Pancreas (tissue), 10 donors: ENCODE results near the gene SLC36A4. TPM values are rescaled to one million over a fixed set of nuclear protein-coding genes. Genes with fewer than 3 reads are reported as not detected.
"Not testable (repeated sequence)": the region's sequence is repeated elsewhere in the genome, so short reads cannot be mapped to it uniquely, and the experiment has no call there.

Experiments used
- ATAC-seq, 4 donors: fragments of 200-7000 bp; cut with Tn5 transposase; one replicate each; pipeline versions ENCODE4 v1.8.0 to v1.9.1; 2020; ENCODE audit warnings: mild to moderate bottlenecking in 4 of 4, moderate library complexity in 4 of 4
- DNase-seq, 6 donors: peaks; one replicate each; pipeline ENCODE4 v3.0.0-alpha.2; 2020
- FAIRE-seq: peaks from 2 replicates; lab custom pipeline; 2012; peaks lifted over from hg19 to GRCh38; lab: Jason Lieb, UNC
- H3K27ac ChIP-seq, 4 donors: fragments of 200-600 bp; sonication (generic); 1 replicate in 3 of 4; 2 replicates in 1 of 4; pipeline versions ENCODE4 v1.5.0 to v1.8.0; 2020
- H3K27me3 ChIP-seq, 4 donors: fragments of 200-600 bp; one replicate each; pipeline ENCODE4 v1.8.0; 2021
- H3K36me3 ChIP-seq, 3 donors: fragments of 200-600 bp; sonication (generic) in 1 of 3; one replicate each; pipeline versions ENCODE4 v1.5.0 to v1.8.0; 2020 to 2021
- H3K4me1 ChIP-seq, 3 donors: fragments of 200-600 bp; one replicate each; pipeline ENCODE4 v1.8.0; 2021
- H3K4me3 ChIP-seq, 4 donors: fragments of 200-600 bp; sonication (generic) in 2 of 4; one replicate each; pipeline versions ENCODE4 v1.5.0 to v1.8.0; 2020 to 2021
- H3K9me3 ChIP-seq, 4 donors: fragments of 200-600 bp; one replicate each; pipeline ENCODE4 v1.8.0; 2021
- WGBS, 2 donors: extraction: QIAGEN DNeasy Blood & Tissue Kit; methylation state at CpG; one replicate each; pipeline ENCODE4 v1.1.7; 2013; 5-methylcytosine and 5-hydroxymethylcytosine counted together
- intact Hi-C, 3 donors: fragments of 100-400 bp; cut with DNase I; formaldehyde crosslinking; loops; one replicate each; pipeline versions ENCODE4 v1.11.1 to v1.14.2; 2022
- polyA plus RNA-seq, 2 donors: library from polyadenylated mRNA; stranded (reverse); fragments of 200-250 nt; gene quantifications; one replicate each; pipeline ENCODE4 v1.2.3, GENCODE V29; 2013
- total RNA-seq, 6 donors: library from RNA; stranded (reverse); fragmentation: NEBNext Ultra II Directional in 4 of 6; extraction: Animal tissue kit (Norgen Biotek cat#: 25700) in 4 of 6; gene quantifications; one replicate each; pipeline versions ENCODE4 v1.2.1 to v1.2.4, GENCODE V29; 2021 to 2023
- TF ChIP-seq, protein P1 (sequence below), 4 donors: fragments of 200-600 bp; sonication (generic) in 3 of 4; IDR thresholded peaks; one replicate each; pipeline versions ENCODE4 v1.5.0 to v1.8.0; 2021; ENCODE audit warnings: antibody characterized with exemption in 4 of 4
- donor health status: healthy with polysubstance abuse.
- donor health status: DM: no; HTN: no; CAD: no; lungs with moderate emphysema.
- donor health status: DM: no; HTN: no; CAD: no.
- donor health status: control.
- donor health status: control.
- donor health status: Bipolar disorder and iron deficiency.
- donor health status: DM: yes; HTN: yes; CAD: no.
- donor health status: DM: no; HTN: no; CAD: no.
- donor health status: DM: no; HTN: no; CAD: no.
- donor health status: DM: yes; HTN: yes; CAD: no.

Gene SLC36A4
- total RNA-seq, result 1 to 10 TPM; 4.4 to 10.0 (median 5.1) TPM
- 1 to 10 TPM; 1.8 to 8.0 TPM for polyA plus RNA-seq

DNA sequence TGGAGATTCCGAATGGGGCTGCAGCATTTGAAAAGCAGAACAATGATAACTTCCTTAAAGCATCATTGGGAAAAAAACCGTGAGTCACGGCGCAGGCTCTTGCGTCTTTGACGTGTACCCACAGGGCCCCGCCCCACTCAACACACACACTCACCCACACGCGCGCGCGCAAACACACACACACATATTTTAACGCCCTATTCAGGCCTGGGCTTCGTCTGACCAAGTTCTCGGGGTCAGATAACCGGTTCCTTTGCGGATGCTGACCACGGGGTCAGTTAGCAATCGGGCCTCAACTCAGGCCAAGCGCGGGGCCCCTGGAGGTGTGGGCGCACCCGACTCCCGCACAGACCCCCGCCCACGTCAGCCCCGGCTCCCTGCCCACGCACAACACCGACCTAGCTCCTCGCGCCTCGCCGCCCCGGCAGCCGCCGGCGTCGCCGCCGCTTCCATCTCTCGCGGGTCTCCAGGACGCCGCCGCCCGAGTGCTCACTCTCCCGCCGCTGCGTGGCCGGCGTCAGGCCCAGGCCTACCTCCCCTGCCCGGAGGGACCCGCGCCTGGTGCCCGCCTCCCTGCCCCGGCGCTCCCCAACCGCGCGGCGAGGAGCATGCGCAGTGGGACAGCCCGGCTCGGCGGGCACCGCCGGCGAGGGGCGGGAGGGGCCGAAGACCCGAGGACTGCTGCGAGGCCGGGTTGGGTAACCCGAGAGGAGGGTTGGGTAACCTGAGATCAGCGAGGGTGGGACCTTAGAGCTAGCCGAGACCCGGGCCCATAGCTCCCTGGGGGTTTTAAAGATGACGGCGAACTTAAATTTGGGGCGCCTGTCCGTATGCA lies at the start of gene SLC36A4:
Gene SLC36A4 (minus strand): TSS at position 612 of the 835 bp plus-strand sequence. CDS start 159 bp downstream, at position 453.
- H3K9me3 ChIP-seq, result no peaks in the 10 kb centered on the region

DNA sequence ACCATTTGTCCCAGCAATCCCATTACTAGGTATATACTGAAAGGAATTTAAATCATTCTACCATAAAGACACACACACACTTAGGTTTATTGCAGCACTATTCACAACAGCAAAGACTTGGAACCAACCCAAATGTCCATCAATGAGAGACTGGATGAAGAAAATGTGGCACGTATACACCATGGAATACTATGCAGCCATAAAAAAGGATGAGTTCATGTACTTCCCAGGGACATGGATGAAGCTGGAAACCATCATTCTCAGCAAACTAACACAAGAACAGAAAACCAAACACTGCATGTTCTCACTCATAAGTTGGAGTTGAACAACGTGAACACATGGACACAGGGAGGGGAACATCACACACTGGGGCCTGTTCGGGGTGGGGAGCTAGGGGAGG lies 49.0 kb upstream of the SLC36A4 start:
- ATAC-seq, H3K4me1 ChIP-seq, DNase-seq, FAIRE-seq, H3K27ac ChIP-seq, H3K9me3 ChIP-seq, H3K27me3 ChIP-seq, H3K36me3 ChIP-seq, H3K4me3 ChIP-seq, intact Hi-C loops: not testable (repeated sequence)
- 88 to 89% methylated on average over 3 of the region's 3 CpGs for WGBS, 2 donors

More for the DNA sequence above, at the start of gene SLC36A4:
- Histone ChIP-seq H3K4me3 (peak within 1 kb of the TSS; percentile 55 to 85 (median 66)), H3K27ac (peak within 1 kb of the TSS; percentile 78 to 97 (median 89)), H3K36me3 (no peaks in the 10 kb centered on the region), H3K27me3 (no peaks in the 10 kb centered on the region), H3K4me1 (no peaks in the 10 kb centered on the region)
- intact Hi-C loops, result no loop called here
- TF ChIP-seq, protein P1, sequence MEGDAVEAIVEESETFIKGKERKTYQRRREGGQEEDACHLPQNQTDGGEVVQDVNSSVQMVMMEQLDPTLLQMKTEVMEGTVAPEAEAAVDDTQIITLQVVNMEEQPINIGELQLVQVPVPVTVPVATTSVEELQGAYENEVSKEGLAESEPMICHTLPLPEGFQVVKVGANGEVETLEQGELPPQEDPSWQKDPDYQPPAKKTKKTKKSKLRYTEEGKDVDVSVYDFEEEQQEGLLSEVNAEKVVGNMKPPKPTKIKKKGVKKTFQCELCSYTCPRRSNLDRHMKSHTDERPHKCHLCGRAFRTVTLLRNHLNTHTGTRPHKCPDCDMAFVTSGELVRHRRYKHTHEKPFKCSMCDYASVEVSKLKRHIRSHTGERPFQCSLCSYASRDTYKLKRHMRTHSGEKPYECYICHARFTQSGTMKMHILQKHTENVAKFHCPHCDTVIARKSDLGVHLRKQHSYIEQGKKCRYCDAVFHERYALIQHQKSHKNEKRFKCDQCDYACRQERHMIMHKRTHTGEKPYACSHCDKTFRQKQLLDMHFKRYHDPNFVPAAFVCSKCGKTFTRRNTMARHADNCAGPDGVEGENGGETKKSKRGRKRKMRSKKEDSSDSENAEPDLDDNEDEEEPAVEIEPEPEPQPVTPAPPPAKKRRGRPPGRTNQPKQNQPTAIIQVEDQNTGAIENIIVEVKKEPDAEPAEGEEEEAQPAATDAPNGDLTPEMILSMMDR (IDR thresholded peaks at IDR 0.05), result no peak
- ATAC-seq (peak; percentile 94 to 97 (median 96)), FAIRE-seq (peak; percentile 23), DNase-seq (peak; percentile 83 to 91 (median 86))
- WGBS, 2 donors, result 0 to 1% methylated on average over 76 to 81 of the region's 81 CpGs

DNA sequence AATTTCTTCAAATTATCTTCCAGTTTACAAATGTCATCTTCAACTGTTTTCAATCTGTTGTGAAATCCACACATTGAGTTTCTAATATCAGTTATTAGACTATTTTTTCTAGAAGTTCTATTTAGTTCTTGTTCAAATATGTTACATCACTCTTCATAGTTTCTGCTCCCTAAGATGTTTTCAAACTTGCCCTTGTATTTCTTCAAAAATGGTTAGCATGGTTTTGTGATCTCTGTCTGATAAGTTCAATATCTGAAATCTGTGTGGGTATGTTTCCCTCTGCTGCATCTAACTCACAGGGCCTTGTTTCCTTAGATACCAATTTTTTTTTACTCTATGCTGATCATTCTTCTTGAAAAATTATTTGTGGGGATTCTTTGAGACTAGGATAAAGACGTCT lies 46.2 kb upstream of the SLC36A4 start:
- Histone ChIP-seq H3K27ac (no peak overlapping the region), H3K27me3 (no peaks in the 10 kb centered on the region), H3K36me3 (no peaks in the 10 kb centered on the region), H3K4me3 (no peak overlapping the region), H3K9me3 (no peaks in the 10 kb centered on the region), H3K4me1 (no peaks in the 10 kb centered on the region)
- TF ChIP-seq, protein P1 (IDR thresholded peaks at IDR 0.05), result no peak
- intact Hi-C loops, result no loop called here
- DNase-seq (no peak), FAIRE-seq (no peak), ATAC-seq (no peak)
- 87 to 94% methylated on average over 1 of the region's 1 CpG for WGBS, 2 donors

DNA sequence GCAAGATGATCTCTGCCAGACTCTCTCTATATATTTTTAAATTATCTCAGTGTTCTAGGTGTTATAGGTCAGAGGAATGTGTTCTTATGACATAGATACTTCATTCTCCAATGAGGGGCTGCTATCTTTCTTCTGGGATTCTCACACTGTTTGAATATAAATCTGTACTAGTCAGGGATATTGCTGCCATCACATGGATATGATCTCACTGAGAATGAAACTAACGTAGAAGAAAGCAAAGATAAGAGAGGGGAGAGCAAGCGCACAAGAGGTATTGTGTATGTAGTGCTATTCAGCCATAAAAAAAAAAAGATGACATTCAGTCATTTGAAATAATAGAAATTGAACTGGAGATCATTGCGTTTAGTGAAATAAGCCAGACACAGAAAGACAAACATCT lies 42.2 kb upstream of the SLC36A4 start:
- WGBS, 2 donors, result 67 to 69% methylated on average over 3 of the region's 3 CpGs
- TF ChIP-seq, protein P1 (IDR thresholded peaks at IDR 0.05), result no peak
- no peak overlapping the region for H3K27ac ChIP-seq
- H3K4me1 ChIP-seq, result peaks cover 0 to 5% (median 0%) of the 10 kb centered on the region in 3 donors
- no peak overlapping the region for H3K4me3 ChIP-seq
- no peak for DNase-seq
- no peaks in the 10 kb centered on the region for H3K27me3 ChIP-seq
- intact Hi-C loops, result loop anchor here (5.0 to 10.0 kb wide), 3 partner anchors 305 to 415 kb away; partner anchors contain the start of gene SMCO4 (in 3 of the 3)
- FAIRE-seq, result no peak
- H3K36me3 ChIP-seq, result no peaks in the 10 kb centered on the region
- ATAC-seq, result no peak
- H3K9me3 ChIP-seq, result no peaks in the 10 kb centered on the region

DNA sequence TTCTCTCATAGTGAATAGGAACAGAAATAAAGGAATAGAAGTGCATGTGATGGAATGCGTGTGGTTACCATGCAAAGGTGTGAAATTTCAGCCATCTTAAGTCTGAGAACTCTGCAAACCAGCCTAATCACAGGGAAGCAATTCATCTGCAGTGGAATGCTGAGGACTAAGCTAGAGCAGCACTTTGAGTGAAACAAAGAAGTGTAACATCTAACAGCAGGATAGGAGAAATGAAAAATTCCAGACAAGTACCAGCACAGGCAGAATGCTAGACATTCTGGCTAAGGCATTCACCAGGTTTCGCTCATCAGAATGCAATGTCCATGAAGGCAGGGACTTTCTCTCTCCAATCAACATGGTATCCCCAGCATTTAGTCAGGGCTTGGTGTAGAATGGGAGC lies 41.2 kb upstream of the SLC36A4 start:
- TF ChIP-seq, protein P1 (IDR thresholded peaks at IDR 0.05), result no peak
- WGBS, 2 donors, result 98 to 99% methylated on average over 2 of the region's 2 CpGs
- intact Hi-C loops, result loop anchor here (5.0 to 10.0 kb wide), 3 partner anchors 306 to 416 kb away; partner anchors contain the start of gene SMCO4 (in 3 of the 3)
- ATAC-seq (no peak), DNase-seq (no peak), FAIRE-seq (no peak)
- Histone ChIP-seq H3K9me3 (no peaks in the 10 kb centered on the region), H3K36me3 (no peaks in the 10 kb centered on the region), H3K27ac (no peak overlapping the region), H3K27me3 (no peaks in the 10 kb centered on the region), H3K4me3 (no peak overlapping the region), H3K4me1 (peaks cover 0 to 5% (median 0%) of the 10 kb centered on the region in 3 donors)
